HG02571 (cell line): Measurements from ENCODE around the gene MYH10.

Source experiments
- ATAC-seq: cut with Tn5 transposase; IDR thresholded peaks from one replicate; pipeline ENCODE4 v1.9.1; 2021; ENCODE audit warnings: mild to moderate bottlenecking, moderate library complexity; ENCODE audit not compliant: unreplicated experiment

The MYH10 gene

GRCh38 chr17:8610558-8610957, 20.0 kb downstream of the MYH10 start:
- no peak for ATAC-seq

- ATAC-seq: no peak
Measured at GRCh38 chr17:8609910-8610309, 20.6 kb downstream of the MYH10 start.

GRCh38 chr17:8608001-8608400, 22.5 kb downstream of the MYH10 start:
- no peak for ATAC-seq

GRCh38 chr17:8606401-8606800, 24.1 kb downstream of the MYH10 start:
- no peak for ATAC-seq

- no peak for ATAC-seq
Measured at GRCh38 chr17:8602679-8603078, 27.8 kb downstream of the MYH10 start.

- no peak for ATAC-seq
Measured at GRCh38 chr17:8599351-8600011, 31.0 kb downstream of the MYH10 start.

GRCh38 chr17:8598913-8599312, 31.6 kb downstream of the MYH10 start:
- no peak for ATAC-seq

GRCh38 chr17:8593830-8594229, 36.7 kb downstream of the MYH10 start:
- no peak for ATAC-seq

GRCh38 chr17:8593276-8593675, 37.2 kb downstream of the MYH10 start:
- ATAC-seq: no peak

GRCh38 chr17:8588877-8589554, 41.5 kb downstream of the MYH10 start:
- no peak for ATAC-seq

- no peak for ATAC-seq
Measured at GRCh38 chr17:8586766-8587165, 43.8 kb downstream of the MYH10 start.

GRCh38 chr17:8585911-8586310, 44.6 kb downstream of the MYH10 start:
- no peak for ATAC-seq

GRCh38 chr17:8583954-8584353, 46.6 kb downstream of the MYH10 start:
- no peak for ATAC-seq

- ATAC-seq: no peak
Measured at GRCh38 chr17:8580952-8581658, 49.4 kb downstream of the MYH10 start.

- ATAC-seq: no peak
Measured at GRCh38 chr17:8577868-8578267, 52.7 kb downstream of the MYH10 start.

GRCh38 chr17:8576559-8577294, 53.8 kb downstream of the MYH10 start:
- no peak for ATAC-seq

- ATAC-seq: no peak
Measured at GRCh38 chr17:8574687-8575086, 55.8 kb downstream of the MYH10 start.

- ATAC-seq: no peak
Measured at GRCh38 chr17:8572764-8573163, 57.8 kb downstream of the MYH10 start.

- no peak for ATAC-seq
Measured at GRCh38 chr17:8563981-8564602, 66.4 kb downstream of the MYH10 start.

GRCh38 chr17:8563024-8563776, 67.3 kb downstream of the MYH10 start:
- no peak for ATAC-seq
